Right cardiac atrium (tissue), 5 donors: ENCODE data around the gene SLC6A3. TPM values are rescaled to one million over a fixed set of nuclear protein-coding genes. Genes with fewer than 3 reads are reported as not detected.
A peak's percentile ranks its signal among the peaks of the same experiment; 100 is the strongest.
"Not testable (repeated sequence)": the region's sequence is repeated elsewhere in the genome, so short reads cannot be mapped to it uniquely, and the experiment has no call there.

ENCODE experiments used
- ATAC-seq, 2 donors: fragments of 200-7000 bp; cut with Tn5 transposase; one replicate each; pipeline versions ENCODE4 v1.8.0 to v1.9.1; 2020; ENCODE audit warnings: moderate library complexity in 2 of 2, mild to moderate bottlenecking in 1 of 2
- DNase-seq, 3 donors: peaks; one replicate each; pipeline ENCODE4 v3.0.0-alpha.2; 2020
- H3K27ac ChIP-seq: one replicate; pipeline ENCODE4 v1.5.1; 2013; ENCODE audit warnings: mild to moderate bottlenecking, low read length, control low read depth, moderate library complexity
- H3K27me3 ChIP-seq: one replicate; pipeline ENCODE4 v1.6.1; 2013; ENCODE audit not compliant: control insufficient read depth, insufficient read depth
- H3K4me1 ChIP-seq: one replicate; pipeline ENCODE4 v1.6.1; 2013; ENCODE audit warnings: low read length; ENCODE audit not compliant: control insufficient read depth, insufficient read depth
- H3K4me3 ChIP-seq: one replicate; pipeline ENCODE4 v1.5.1; 2013; ENCODE audit warnings: low read length, control low read depth
- H3K9me3 ChIP-seq: one replicate; pipeline ENCODE4 v1.6.1; 2013; ENCODE audit warnings: low read length; ENCODE audit not compliant: control insufficient read depth
- WGBS: extraction: QIAGEN DNeasy Blood & Tissue Kit; methylation state at CpG from one replicate; pipeline ENCODE4 v1.1.7; 2013; 5-methylcytosine and 5-hydroxymethylcytosine counted together
- intact Hi-C, 4 donors: fragments of 100-400 bp; cut with DNase I; formaldehyde crosslinking; loops; one replicate each; pipeline versions ENCODE4 v1.11.0 to v1.14.0; 2022 to 2023
- polyA plus RNA-seq: library from polyadenylated mRNA; stranded (reverse); fragments of 200-250 nt; gene quantifications from one replicate; pipeline ENCODE4 v1.2.3, GENCODE V29; 2013
- total RNA-seq, 4 donors: library from RNA; stranded (reverse); fragmentation: NEBNext Ultra II Directional; extraction: Animal tissue kit (Norgen Biotek cat#: 25700); gene quantifications; one replicate each; pipeline ENCODE4 v1.2.1, GENCODE V29; 2021
- donor health status: healthy with polysubstance abuse.
- donor health status: DM: no; HTN: yes; CAD: no.
- donor health status: DM: no; HTN: no; CAD: no.
- donor health status: DM: no; HTN: yes; CAD: no; lungs with severe emphysema.
- donor health status: DM: yes; HTN: yes; CAD: no.

The SLC6A3 gene
- total and polyA plus RNA-seq, 5 donors, result not detected

DNA sequence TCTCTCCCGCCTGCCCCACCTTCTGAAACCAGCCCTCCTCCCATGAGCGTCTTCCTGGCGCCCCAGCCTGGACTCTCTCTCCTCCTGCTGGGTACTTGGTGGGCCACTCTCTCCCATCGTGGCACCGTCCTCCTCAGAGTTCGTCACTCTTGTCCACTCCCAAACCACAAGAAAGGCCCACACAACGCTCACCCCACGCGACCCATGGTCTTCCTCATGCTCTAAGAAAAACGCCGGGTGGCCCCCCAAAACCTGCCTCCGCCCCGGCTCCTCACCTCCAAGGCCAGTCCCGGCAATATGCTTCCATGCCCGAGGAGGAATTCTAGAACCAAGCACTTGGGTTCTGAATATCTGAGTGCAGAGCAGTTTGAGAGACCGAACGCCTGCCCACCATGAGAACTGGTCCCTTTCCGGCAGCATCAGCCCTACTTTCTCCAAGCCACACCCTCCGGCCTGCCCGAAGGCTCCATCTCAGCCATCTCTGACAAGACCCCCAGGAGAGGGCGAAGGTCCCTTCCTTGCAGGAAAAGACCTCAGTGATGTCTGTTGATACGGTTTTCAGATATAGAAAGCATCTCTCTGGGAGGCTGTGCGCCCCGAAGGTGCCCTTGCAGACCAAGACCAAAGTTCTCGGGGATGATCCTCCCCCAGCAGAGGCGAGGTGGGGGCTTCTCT is 15.0 kb downstream of the SLC6A3 start:
- H3K4me3 ChIP-seq, result no peak overlapping the region
- 84% methylated on average over 26 of the region's 26 CpGs for WGBS
- no peaks in the 10 kb centered on the region for H3K4me1 ChIP-seq
- DNase-seq (no peak), ATAC-seq (no peak)
- peaks cover 20% of the 10 kb centered on the region for H3K9me3 ChIP-seq
- no peaks in the 10 kb centered on the region for H3K27me3 ChIP-seq
- intact Hi-C loops, result no loop called here
- no peak overlapping the region for H3K27ac ChIP-seq

DNA sequence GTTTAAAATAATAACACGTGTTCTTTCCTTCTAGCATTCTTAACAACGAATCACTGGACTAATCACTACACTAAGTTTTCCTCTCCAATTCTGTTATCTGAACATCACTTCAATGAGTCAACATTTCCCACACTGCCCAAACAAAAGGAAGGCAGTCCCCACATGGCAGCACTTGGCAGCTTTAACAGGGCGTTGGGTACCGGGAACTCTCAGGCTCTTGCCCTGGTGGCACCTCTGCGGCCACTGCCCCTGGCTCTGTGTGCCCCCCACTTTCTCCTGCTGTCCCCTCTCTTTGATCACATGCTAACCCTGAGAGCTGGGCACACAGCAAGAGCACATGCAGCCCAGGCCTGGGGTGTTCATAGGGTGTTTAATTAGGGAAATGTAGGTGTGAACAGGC is 15.7 kb downstream of the SLC6A3 start:
- 90% methylated on average over 5 of the region's 5 CpGs for WGBS
- Histone ChIP-seq H3K27me3 (no peaks in the 10 kb centered on the region), H3K9me3 (peaks cover 20% of the 10 kb centered on the region), H3K27ac (no peak overlapping the region), H3K4me1 (no peaks in the 10 kb centered on the region), H3K4me3 (no peak overlapping the region)
- no peak for ATAC-seq
- no peak for DNase-seq
- intact Hi-C loops, result no loop called here

- H3K9me3 ChIP-seq, result peaks cover 19% of the 10 kb centered on the region
Observed at GRCh38 chr5:1429066-1429465, 16.2 kb downstream of the SLC6A3 start.

GRCh38 chr5:1428107-1428506 is 17.1 kb downstream of the SLC6A3 start:
- Histone ChIP-seq H3K9me3 (peaks cover 14% of the 10 kb centered on the region), H3K4me3 (no peak overlapping the region), H3K27ac (no peak overlapping the region), H3K4me1 (no peaks in the 10 kb centered on the region), H3K27me3 (no peaks in the 10 kb centered on the region)
- DNase-seq (no peak), ATAC-seq (no peak)
- 68% methylated on average over 1 of the region's 1 CpG for WGBS
- intact Hi-C loops, result no loop called here

More at GRCh38 chr5:1429066-1429465, 16.2 kb downstream of the SLC6A3 start:
- Histone ChIP-seq H3K4me1 (no peaks in the 10 kb centered on the region), H3K4me3 (no peak overlapping the region), H3K27ac (no peak overlapping the region), H3K27me3 (no peaks in the 10 kb centered on the region)
- ATAC-seq (no peak), DNase-seq (no peak)
- intact Hi-C loops, result no loop called here
- 84% methylated on average over 7 of the region's 7 CpGs for WGBS

- intact Hi-C loops, result no loop called here
- Histone ChIP-seq H3K4me3 (no peak overlapping the region), H3K4me1 (no peaks in the 10 kb centered on the region), H3K27me3 (no peaks in the 10 kb centered on the region), H3K27ac (no peak overlapping the region), H3K9me3 (peaks cover 12% of the 10 kb centered on the region)
- DNase-seq, result peak in 1 of 3 donors; percentile 5
- no peak for ATAC-seq
- 82% methylated on average over 9 of the region's 9 CpGs for WGBS
Observed at GRCh38 chr5:1424716-1425115, 20.5 kb downstream of the SLC6A3 start.

GRCh38 chr5:1423901-1424603 is 21.2 kb downstream of the SLC6A3 start:
- intact Hi-C loops, result no loop called here
- 78% methylated on average over 19 of the region's 19 CpGs for WGBS
- Histone ChIP-seq H3K4me1 (no peaks in the 10 kb centered on the region), H3K27me3 (no peaks in the 10 kb centered on the region), H3K27ac (no peak overlapping the region), H3K9me3 (peaks cover 8% of the 10 kb centered on the region), H3K4me3 (no peak overlapping the region)
- DNase-seq, result peak in 1 of 3 donors; percentile 39
- ATAC-seq, result no peak

DNA sequence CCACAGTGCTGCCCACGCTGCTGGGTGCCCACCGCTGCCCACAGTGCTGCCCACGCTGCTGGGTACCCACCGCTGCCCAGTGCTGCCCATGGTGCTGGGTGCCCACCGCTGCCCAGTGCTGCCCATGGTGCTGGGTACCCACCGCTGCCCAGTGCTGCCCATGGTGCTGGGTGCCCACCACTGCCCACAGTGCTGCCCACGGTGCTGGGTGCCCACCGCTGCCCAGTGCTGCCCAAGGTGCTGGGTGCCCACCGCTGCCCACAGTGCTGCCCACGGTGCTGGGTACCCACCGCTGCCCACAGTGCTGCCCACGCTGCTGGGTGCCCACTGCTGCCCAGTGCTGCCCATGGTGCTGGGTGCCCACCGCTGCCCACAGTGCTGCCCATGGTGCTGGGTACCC is 22.7 kb downstream of the SLC6A3 start:
- H3K27ac ChIP-seq, H3K9me3 ChIP-seq, DNase-seq, H3K27me3 ChIP-seq, H3K4me1 ChIP-seq, intact Hi-C loops, ATAC-seq, H3K4me3 ChIP-seq: not testable (repeated sequence)
- WGBS, result 84% methylated on average over 13 of the region's 13 CpGs

DNA sequence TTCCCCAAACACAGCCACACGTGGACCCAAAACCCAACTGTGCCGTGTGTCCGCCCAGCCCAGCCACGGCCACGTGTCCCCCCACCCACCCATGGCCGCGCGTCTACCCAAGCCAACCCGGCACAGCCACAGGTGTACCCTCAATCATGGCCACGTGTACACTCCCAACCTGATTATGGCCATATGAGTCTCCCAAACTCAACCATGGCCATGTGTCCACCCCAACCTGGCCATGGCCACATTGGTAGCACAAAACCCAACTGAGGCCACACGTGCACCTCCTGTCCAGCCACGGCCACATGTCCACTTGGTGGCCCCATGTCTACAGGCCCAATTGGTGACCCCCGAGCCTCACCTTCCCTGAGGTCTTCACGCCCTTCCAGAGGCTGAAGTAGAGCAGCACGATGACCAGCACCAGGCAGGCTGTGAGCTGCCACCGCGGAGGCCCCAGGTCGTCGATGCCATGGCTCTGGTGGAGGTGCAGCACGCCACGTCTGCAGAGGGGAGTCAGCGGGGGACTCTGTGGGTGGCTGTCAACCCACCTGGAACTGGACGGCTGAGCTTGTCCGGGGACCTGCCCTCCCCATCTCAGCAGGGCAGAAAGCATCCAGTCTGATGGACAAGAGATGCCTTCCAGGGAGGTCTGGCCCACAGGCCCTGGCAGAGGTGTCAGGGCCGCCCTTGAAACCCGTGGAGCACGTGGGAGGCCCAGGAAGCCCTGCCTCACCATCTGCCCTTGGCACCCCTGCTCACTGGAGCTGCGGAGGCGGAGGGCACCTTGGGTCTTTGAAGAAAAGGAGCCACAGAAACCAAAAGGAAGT is 23.5 kb downstream of the SLC6A3 start:
- no peak for DNase-seq
- no peaks in the 10 kb centered on the region for H3K4me1 ChIP-seq
- intact Hi-C loops, result no loop called here
- H3K9me3 ChIP-seq, result no peaks in the 10 kb centered on the region
- ATAC-seq, result no peak
- H3K27me3 ChIP-seq, result no peaks in the 10 kb centered on the region
- WGBS, result 90% methylated on average over 29 of the region's 29 CpGs
- H3K27ac ChIP-seq, result no peak overlapping the region
- H3K4me3 ChIP-seq, result no peak overlapping the region

- no peak for DNase-seq
- WGBS, result 63% methylated on average over 23 of the region's 23 CpGs
- Histone ChIP-seq H3K9me3 (no peaks in the 10 kb centered on the region), H3K4me3 (no peak overlapping the region), H3K27ac (no peak overlapping the region), H3K27me3 (no peaks in the 10 kb centered on the region), H3K4me1 (no peaks in the 10 kb centered on the region)
- ATAC-seq, result no peak
- intact Hi-C loops, result no loop called here
Observed at GRCh38 chr5:1420211-1421195, 24.7 kb downstream of the SLC6A3 start.

DNA sequence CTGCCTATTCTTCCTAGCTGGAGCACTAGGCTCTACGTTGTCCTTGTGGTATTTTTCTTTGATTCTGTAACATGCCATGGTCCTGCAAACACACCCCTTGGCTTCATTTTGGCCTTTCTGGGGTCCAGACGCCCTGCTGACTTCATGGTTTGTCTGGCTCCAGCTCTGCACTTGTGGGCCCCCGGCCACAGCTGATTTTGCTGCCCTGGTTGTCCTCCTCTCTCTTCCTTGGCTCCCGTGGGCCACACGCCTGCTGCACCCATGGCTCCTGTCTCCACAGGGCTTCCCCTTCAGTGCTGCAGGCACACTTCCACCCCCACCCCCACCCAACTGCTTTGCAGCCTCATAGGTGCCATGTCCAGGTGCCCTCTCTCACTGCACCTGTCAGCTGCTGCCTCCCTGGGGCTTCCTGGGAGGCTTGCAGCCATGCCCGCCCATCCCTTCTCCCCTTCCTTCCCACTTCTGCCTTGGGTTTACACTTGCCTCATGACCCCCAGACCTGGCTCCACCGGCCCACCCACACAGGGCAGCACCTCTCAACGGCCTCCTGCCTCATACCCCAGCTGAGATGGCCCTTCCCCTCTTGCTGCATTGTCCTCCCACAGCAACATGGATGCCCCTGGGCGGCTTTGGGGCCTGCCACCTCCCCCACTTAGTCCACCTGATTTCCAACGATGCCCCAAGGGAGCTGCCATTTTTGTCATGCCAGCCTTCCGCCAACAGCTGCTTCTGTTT is 25.6 kb downstream of the SLC6A3 start:
- Histone ChIP-seq H3K4me3 (no peak overlapping the region), H3K27ac (no peak overlapping the region), H3K27me3 (no peaks in the 10 kb centered on the region), H3K4me1 (no peaks in the 10 kb centered on the region), H3K9me3 (no peaks in the 10 kb centered on the region)
- intact Hi-C loops, result no loop called here
- no peak for ATAC-seq
- WGBS, result 66% methylated on average over 11 of the region's 11 CpGs
- DNase-seq, result no peak
